Tibial nerve (tissue), 4 donors: ENCODE results near the gene KCNK3. TPM values are rescaled to one million over a fixed set of nuclear protein-coding genes. Genes with fewer than 3 reads are reported as not detected.

ENCODE experiments used
- DNase-seq, 2 donors: peaks; one replicate each; pipeline ENCODE4 v3.0.0-alpha.2; 2019; ENCODE audit warnings: low spot score in 2 of 2
- H3K27ac ChIP-seq, 4 donors: fragments of 200-600 bp; sonication (generic) in 3 of 4; one replicate each; pipeline ENCODE4 v1.5.1; 2017 to 2019; ENCODE audit warnings: mild to moderate bottlenecking in 1 of 4
- H3K27me3 ChIP-seq, 2 donors: fragments of 200-600 bp; sonication (generic) in 1 of 2; one replicate each; pipeline versions ENCODE4 v1.5.1 to v1.6.0; 2017 to 2019
- H3K36me3 ChIP-seq, 3 donors: fragments of 200-600 bp; sonication (generic); one replicate each; pipeline ENCODE4 v1.5.1; 2018 to 2019
- H3K4me1 ChIP-seq, 4 donors: fragments of 200-600 bp; sonication (generic) in 3 of 4; one replicate each; pipeline ENCODE4 v1.5.1; 2017 to 2019
- H3K4me3 ChIP-seq, 4 donors: fragments of 200-600 bp; sonication (generic) in 3 of 4; one replicate each; pipeline ENCODE4 v1.5.1; 2017 to 2019; ENCODE audit warnings: mild to moderate bottlenecking in 1 of 4, moderate library complexity in 1 of 4
- H3K9me3 ChIP-seq, 4 donors: fragments of 200-600 bp; sonication (generic) in 3 of 4; one replicate each; pipeline ENCODE4 v1.5.1; 2017 to 2019
- EP300 ChIP-seq, 2 donors: sonication (generic); formaldehyde crosslinking; IDR thresholded peaks; one replicate each; pipeline ENCODE4 v1.6.1; 2017; ENCODE audit warnings: antibody characterized with exemption in 2 of 2, mild to moderate bottlenecking in 1 of 2
- POLR2A ChIP-seq, 2 donors: fragments of 450-650 bp; IDR thresholded peaks; one replicate each; pipeline ENCODE4 v1.6.1; 2017; ENCODE audit warnings: antibody characterized with exemption in 2 of 2, mild to moderate bottlenecking in 2 of 2, moderate library complexity in 2 of 2
- WGBS, 2 donors: methylation state at CpG; one replicate each; pipeline ENCODE4 v1.1.5; 2018; 5-methylcytosine and 5-hydroxymethylcytosine counted together
- total RNA-seq, 4 donors: library from RNA; depleted of rRNA; stranded (reverse); fragments of >200 nt; gene quantifications; one replicate each; pipeline ENCODE4 v1.1.0, GENCODE V29; 2016
- TF ChIP-seq, protein P1 (sequence below), 5 experiments: fragments of 200-600 bp in 3 of 5; fragments of 450-650 bp in 2 of 5; sonication (generic) in 3 of 5; IDR thresholded peaks; one replicate each; pipeline ENCODE4 v1.5.1; 2016 to 2019; ENCODE audit warnings: antibody characterized with exemption in 5 of 5, mild to moderate bottlenecking in 3 of 5, moderate library complexity in 2 of 5

The KCNK3 gene
- total RNA-seq, 4 donors from 2014 or later: 0.84 to 6.9 (median 1.7) TPM

DNA sequence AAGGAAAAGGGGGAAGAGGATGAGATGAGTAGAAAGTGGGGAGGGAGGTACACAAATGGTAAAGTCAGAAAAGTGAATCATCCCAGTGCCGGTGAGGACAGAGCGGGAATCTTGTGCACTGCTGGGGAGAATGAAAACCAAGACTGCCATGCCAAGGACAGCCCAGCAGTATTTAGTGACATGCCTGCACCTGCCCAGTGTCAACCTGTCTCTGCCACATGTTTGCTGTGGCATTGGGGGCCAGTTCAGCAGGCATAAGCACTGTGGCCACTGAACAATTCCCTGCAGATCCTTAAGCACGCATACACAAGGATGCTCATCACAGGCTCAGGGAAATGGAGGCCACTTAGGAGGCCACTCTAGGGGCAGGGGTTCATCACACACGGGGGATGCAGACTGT lies 5.2 kb upstream of the KCNK3 start:
- H3K4me3 ChIP-seq: no peak overlapping the region
- no peaks in the 10 kb centered on the region for H3K9me3 ChIP-seq
- no peak for TF ChIP-seq POLR2A (IDR thresholded peaks at IDR 0.05)
- TF ChIP-seq, protein P1, sequence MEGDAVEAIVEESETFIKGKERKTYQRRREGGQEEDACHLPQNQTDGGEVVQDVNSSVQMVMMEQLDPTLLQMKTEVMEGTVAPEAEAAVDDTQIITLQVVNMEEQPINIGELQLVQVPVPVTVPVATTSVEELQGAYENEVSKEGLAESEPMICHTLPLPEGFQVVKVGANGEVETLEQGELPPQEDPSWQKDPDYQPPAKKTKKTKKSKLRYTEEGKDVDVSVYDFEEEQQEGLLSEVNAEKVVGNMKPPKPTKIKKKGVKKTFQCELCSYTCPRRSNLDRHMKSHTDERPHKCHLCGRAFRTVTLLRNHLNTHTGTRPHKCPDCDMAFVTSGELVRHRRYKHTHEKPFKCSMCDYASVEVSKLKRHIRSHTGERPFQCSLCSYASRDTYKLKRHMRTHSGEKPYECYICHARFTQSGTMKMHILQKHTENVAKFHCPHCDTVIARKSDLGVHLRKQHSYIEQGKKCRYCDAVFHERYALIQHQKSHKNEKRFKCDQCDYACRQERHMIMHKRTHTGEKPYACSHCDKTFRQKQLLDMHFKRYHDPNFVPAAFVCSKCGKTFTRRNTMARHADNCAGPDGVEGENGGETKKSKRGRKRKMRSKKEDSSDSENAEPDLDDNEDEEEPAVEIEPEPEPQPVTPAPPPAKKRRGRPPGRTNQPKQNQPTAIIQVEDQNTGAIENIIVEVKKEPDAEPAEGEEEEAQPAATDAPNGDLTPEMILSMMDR (IDR thresholded peaks at IDR 0.05): no peak
- no peak for TF ChIP-seq EP300 (IDR thresholded peaks at IDR 0.05)
- WGBS, 2 donors: 54 to 65% methylated on average over 4 of the region's 4 CpGs
- H3K4me1 ChIP-seq: peaks cover 0 to 7% (median 0%) of the 10 kb centered on the region in 4 donors
- H3K36me3 ChIP-seq: no peaks in the 10 kb centered on the region
- no peak overlapping the region for H3K27ac ChIP-seq
- no peak for DNase-seq
- peaks cover 0 to 46% of the 10 kb centered on the region in 2 donors for H3K27me3 ChIP-seq

DNA sequence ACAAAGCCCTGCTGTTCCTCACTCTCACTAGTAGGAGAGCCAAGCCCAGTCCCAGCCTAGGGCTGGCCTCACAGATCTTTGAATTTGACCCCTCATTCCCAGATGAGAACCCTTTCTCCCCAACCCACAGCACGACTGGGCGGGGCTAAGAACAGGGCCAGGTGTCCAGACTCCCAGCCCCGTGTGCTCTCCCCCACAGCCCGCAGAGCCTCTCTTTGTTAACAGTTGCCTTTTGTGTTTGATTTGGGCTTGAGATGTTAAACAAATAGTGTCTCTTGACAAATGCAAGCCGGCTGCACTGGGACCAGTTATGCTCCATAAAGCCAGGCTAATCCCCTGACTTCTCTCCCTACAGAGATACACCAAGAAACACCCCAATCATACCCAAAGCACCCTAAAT lies 4.7 kb upstream of the KCNK3 start:
- Histone ChIP-seq H3K4me1 (peaks cover 0 to 9% (median under 1%) of the 10 kb centered on the region in 4 donors), H3K27ac (no peak overlapping the region), H3K9me3 (no peaks in the 10 kb centered on the region), H3K36me3 (no peaks in the 10 kb centered on the region), H3K4me3 (no peak overlapping the region), H3K27me3 (peaks cover 0 to 46% of the 10 kb centered on the region in 2 donors)
- TF ChIP-seq, protein P1 (IDR thresholded peaks at IDR 0.05): no peak
- TF ChIP-seq EP300 (IDR thresholded peaks at IDR 0.05): no peak
- no peak for TF ChIP-seq POLR2A (IDR thresholded peaks at IDR 0.05)
- no peak for DNase-seq
- 44 to 45% methylated on average over 5 of the region's 5 CpGs for WGBS, 2 donors

DNA sequence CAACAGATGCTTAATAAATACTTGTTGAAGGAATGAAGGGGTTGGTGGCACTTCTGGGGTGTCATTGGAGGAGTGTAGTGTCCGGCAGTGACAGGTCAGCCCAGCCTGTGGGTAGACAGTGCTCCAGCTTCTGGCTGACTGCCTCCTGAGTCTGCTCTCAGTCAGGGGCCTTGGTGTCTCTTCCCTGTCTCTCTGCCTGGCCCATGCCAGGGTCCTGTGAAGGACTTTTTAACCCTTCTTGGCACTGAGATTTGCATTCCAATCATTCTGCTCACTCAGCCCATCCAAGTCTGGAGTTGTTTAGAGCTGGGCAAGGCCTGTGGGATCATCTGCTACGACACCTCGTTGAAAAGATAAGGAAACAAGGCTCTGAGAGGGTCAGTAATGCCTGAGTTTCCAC lies 1.4 kb upstream of the KCNK3 start:
- TF ChIP-seq EP300 (IDR thresholded peaks at IDR 0.05) (no peak), POLR2A (IDR thresholded peaks at IDR 0.05) (no peak)
- TF ChIP-seq, protein P1 (IDR thresholded peaks at IDR 0.05): no peak
- H3K4me3 ChIP-seq: no peak overlapping the region
- H3K27ac ChIP-seq: no peak overlapping the region
- H3K27me3 ChIP-seq: peaks cover 0 to 70% of the 10 kb centered on the region in 2 donors
- DNase-seq: no peak
- 53 to 64% methylated on average over 3 of the region's 3 CpGs for WGBS, 2 donors
- H3K4me1 ChIP-seq: peaks cover 0 to 18% (median 9%) of the 10 kb centered on the region in 4 donors
- H3K9me3 ChIP-seq: no peaks in the 10 kb centered on the region
- no peaks in the 10 kb centered on the region for H3K36me3 ChIP-seq

DNA sequence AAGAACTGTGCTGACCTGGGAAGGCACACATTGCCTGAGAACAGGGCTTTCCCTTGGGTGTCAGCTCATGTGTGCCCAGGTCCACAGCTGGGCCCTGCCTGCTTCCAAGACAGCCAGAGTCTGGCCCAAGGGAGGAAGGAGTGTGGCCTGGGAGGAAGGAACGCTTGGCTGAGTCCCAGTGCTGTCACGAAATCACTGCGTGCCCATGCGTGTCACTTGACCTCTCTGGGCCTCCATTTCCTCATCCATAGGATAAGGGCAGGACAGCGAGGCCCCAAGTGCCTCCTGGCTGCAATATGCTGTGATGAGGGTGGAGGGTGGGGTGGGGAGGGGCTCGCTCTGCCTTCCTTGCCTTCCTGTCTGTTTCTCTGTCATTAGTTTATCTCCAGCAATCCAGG lies 642 bp upstream of the KCNK3 start:
- H3K27ac ChIP-seq: peak overlapping the region in 1 of 4 donors; percentile 36
- no peaks in the 10 kb centered on the region for H3K36me3 ChIP-seq
- no peak for DNase-seq
- no peak overlapping the region for H3K4me3 ChIP-seq
- H3K9me3 ChIP-seq: no peaks in the 10 kb centered on the region
- TF ChIP-seq, protein P1 (IDR thresholded peaks at IDR 0.05): no peak
- peak in 1 of 2 donors; percentile 16 for TF ChIP-seq EP300 (IDR thresholded peaks at IDR 0.05)
- WGBS, 2 donors: 11 to 18% methylated on average over 3 to 6 of the region's 6 CpGs
- H3K27me3 ChIP-seq: peaks cover 0 to 74% of the 10 kb centered on the region in 2 donors
- peaks cover 0 to 18% (median 9%) of the 10 kb centered on the region in 4 donors for H3K4me1 ChIP-seq

DNA sequence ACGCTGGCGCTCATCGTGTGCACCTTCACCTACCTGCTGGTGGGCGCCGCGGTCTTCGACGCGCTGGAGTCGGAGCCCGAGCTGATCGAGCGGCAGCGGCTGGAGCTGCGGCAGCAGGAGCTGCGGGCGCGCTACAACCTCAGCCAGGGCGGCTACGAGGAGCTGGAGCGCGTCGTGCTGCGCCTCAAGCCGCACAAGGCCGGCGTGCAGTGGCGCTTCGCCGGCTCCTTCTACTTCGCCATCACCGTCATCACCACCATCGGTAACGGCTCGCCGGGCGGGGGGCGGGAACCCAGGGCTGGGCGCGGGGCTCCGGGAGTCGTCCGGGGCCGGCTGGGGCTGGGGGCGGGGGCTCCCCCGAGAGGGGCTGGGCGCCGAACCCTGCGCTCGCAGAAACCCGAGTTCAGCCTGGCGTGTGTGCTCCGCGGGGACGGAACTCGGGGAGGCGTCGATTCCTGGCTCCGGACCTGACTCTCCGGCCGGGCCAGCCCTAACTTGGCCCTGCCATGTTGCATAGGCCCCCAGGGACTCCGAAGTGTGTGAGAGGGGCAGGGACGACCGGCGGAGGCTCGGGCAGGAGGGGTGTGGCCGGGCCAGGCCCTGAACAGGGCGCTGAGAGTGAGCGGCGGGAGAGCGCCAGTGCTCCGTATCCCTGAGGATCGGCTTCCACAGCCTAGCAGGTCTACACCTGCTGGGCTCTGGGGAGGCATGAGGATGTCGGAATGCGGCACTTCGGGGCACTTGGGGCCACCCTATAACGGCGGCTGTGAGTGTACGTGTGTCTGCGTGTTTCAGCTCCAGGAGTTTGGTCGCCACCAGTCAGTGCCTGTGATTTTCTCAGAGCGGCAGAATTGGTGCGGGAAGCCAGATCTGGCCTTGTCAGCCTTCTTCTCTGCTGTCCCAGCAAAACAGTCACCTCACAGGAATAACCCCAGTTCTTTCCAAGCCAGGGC lies 651 bp downstream of the KCNK3 start:
- WGBS, 2 donors: 3% methylated on average over 26 to 32 of the region's 83 CpGs
- Histone ChIP-seq H3K27me3 (peaks cover 0 to 79% of the 10 kb centered on the region in 2 donors), H3K27ac (no peak overlapping the region), H3K9me3 (no peaks in the 10 kb centered on the region), H3K36me3 (no peaks in the 10 kb centered on the region), H3K4me3 (peak overlapping the region; percentile 16 to 48 (median 24)), H3K4me1 (peaks cover 0 to 18% (median 9%) of the 10 kb centered on the region in 4 donors)
- no peak for DNase-seq
- TF ChIP-seq, protein P1 (IDR thresholded peaks at IDR 0.05): no peak
- TF ChIP-seq EP300 (IDR thresholded peaks at IDR 0.05) (no peak), POLR2A (IDR thresholded peaks at IDR 0.05) (no peak)
